RWPE2 (cell line): ENCODE data around the gene SAMD11.

Source experiments
- ATAC-seq: fragments of 200-7000 bp; cut with Tn5 transposase; 3 replicates; pipeline ENCODE4 v1.9.1; 2021; ENCODE audit warnings: low read depth
- DNase-seq: peaks from one replicate; pipeline ENCODE4 v3.0.0-alpha.2; 2020; ENCODE audit warnings: low spot score
- H3K27ac ChIP-seq: fragments of 450-650 bp; 2 replicates; pipeline ENCODE4 v1.5.1; 2017; ENCODE audit warnings: mild to moderate bottlenecking; ENCODE audit not compliant: poor library complexity, severe bottlenecking
- H3K27me3 ChIP-seq: fragments of 250-450 bp; sonication (Bioruptor Pico); 2 replicates; pipeline ENCODE4 v1.5.1; 2021; ENCODE audit warnings: mild to moderate bottlenecking, moderate library complexity; ENCODE audit not compliant: insufficient read depth, poor library complexity, severe bottlenecking
- H3K36me3 ChIP-seq: fragments of 250-450 bp; sonication (Bioruptor Pico); 2 replicates; pipeline ENCODE4 v1.5.1; 2020; ENCODE audit warnings: low read depth, mild to moderate bottlenecking, moderate library complexity
- H3K4me1 ChIP-seq: fragments of 250-450 bp; sonication (Bioruptor Pico); 2 replicates; pipeline ENCODE4 v1.5.1; 2021; ENCODE audit warnings: mild to moderate bottlenecking, moderate library complexity; ENCODE audit not compliant: insufficient read depth, poor library complexity, severe bottlenecking
- H3K4me3 ChIP-seq: fragments of 250-450 bp; sonication (Bioruptor Pico); 2 replicates; pipeline ENCODE4 v1.5.1; 2021; ENCODE audit warnings: mild to moderate bottlenecking, moderate library complexity; ENCODE audit not compliant: severe bottlenecking
- H3K9me3 ChIP-seq: fragments of 250-450 bp; sonication (Bioruptor Pico); 2 replicates; pipeline ENCODE4 v1.5.1; 2021; ENCODE audit warnings: mild to moderate bottlenecking, moderate library complexity; ENCODE audit not compliant: severe bottlenecking
- CTCF ChIP-seq: fragments of 450-650 bp; IDR thresholded peaks from one replicate; pipeline ENCODE4 v1.5.1; 2017; ENCODE audit warnings: mild to moderate bottlenecking, moderate library complexity; ENCODE audit not compliant: poor library complexity, severe bottlenecking

Gene SAMD11

GRCh38 chr1:923991-924655 is 400 bp downstream of the SAMD11 start:
- peaks cover 82% of the 10 kb centered on the region for H3K27me3 ChIP-seq
- no peak overlapping the region for H3K27ac ChIP-seq
- ATAC-seq (no peak), DNase-seq (no peak)
- H3K4me3 ChIP-seq, result peak overlapping the region; percentile 31
- peaks cover 4% of the 10 kb centered on the region for H3K4me1 ChIP-seq
- TF ChIP-seq CTCF, result no peak
- H3K36me3 ChIP-seq, result no peaks in the 10 kb centered on the region
- H3K9me3 ChIP-seq, result no peaks in the 10 kb centered on the region

- no peaks in the 10 kb centered on the region for H3K9me3 ChIP-seq
- no peaks in the 10 kb centered on the region for H3K36me3 ChIP-seq
- ATAC-seq (0 out of 3 replicates have a peak, but pooled peaks have one; percentile 17), DNase-seq (no peak)
- no peak overlapping the region for H3K27ac ChIP-seq
- TF ChIP-seq CTCF, result no peak
- H3K27me3 ChIP-seq, result peaks cover 76% of the 10 kb centered on the region
- peak overlapping the region; percentile 31 for H3K4me3 ChIP-seq
- peaks cover 4% of the 10 kb centered on the region for H3K4me1 ChIP-seq
Measured at GRCh38 chr1:924656-925560, 1.2 kb downstream of the SAMD11 start.

GRCh38 chr1:925561-926421 is 2.1 kb downstream of the SAMD11 start:
- Histone ChIP-seq H3K36me3 (no peaks in the 10 kb centered on the region), H3K4me1 (peaks cover 2% of the 10 kb centered on the region), H3K27ac (no peak overlapping the region), H3K4me3 (no peak overlapping the region), H3K9me3 (no peaks in the 10 kb centered on the region), H3K27me3 (peaks cover 72% of the 10 kb centered on the region)
- TF ChIP-seq CTCF, result no peak
- ATAC-seq (no peak), DNase-seq (no peak)

- peaks cover 78% of the 10 kb centered on the region for H3K27me3 ChIP-seq
Measured at GRCh38 chr1:927234-927633, 3.5 kb downstream of the SAMD11 start.

More at GRCh38 chr1:927234-927633, 3.5 kb downstream of the SAMD11 start:
- DNase-seq, result no peak
- H3K4me1 ChIP-seq, result no peaks in the 10 kb centered on the region
- H3K36me3 ChIP-seq, result no peaks in the 10 kb centered on the region
- ATAC-seq, result no peak
- no peaks in the 10 kb centered on the region for H3K9me3 ChIP-seq
- H3K4me3 ChIP-seq, result no peak overlapping the region
- H3K27ac ChIP-seq, result no peak overlapping the region
- no peak for TF ChIP-seq CTCF
